DMS79 (cell line): ENCODE measurements around the gene CYP1A1.

Experiments used
- DNase-seq: peaks from one replicate; lab custom pipeline; 2025; lab: John Stamatoyannopoulos, UW

The CYP1A1 gene

GRCh38 chr15:74692327-74692726 lies 33.0 kb downstream of the CYP1A1 start:
- no peak for DNase-seq

- no peak for DNase-seq
These were observed 41.6 kb downstream of the CYP1A1 start for GRCh38 chr15:74683758-74684157.

GRCh38 chr15:74682954-74683353 lies 42.4 kb downstream of the CYP1A1 start:
- DNase-seq, result no peak

- no peak for DNase-seq
These were observed 44.9 kb downstream of the CYP1A1 start for GRCh38 chr15:74680456-74680855.

GRCh38 chr15:74676801-74677200 lies 48.5 kb downstream of the CYP1A1 start:
- no peak for DNase-seq

GRCh38 chr15:74674161-74674560 lies 51.2 kb downstream of the CYP1A1 start:
- DNase-seq, result no peak

GRCh38 chr15:74669627-74670026 lies 55.7 kb downstream of the CYP1A1 start:
- DNase-seq, result no peak
